ENCODE data around the gene NFE2.

The NFE2 gene

GRCh38 chr12:54251667-54252284 is 49.0 kb downstream of the NFE2 start:
- ChIA-PET POLR2A (interaction anchor here (0.6 to 3.1 kb wide), 9 partner anchors 8 to 107 kb away, joined by 3 to 52 read pairs (median 4); partner anchors contain the start of genes CBX5, COPZ1 and HNRNPA1), CTCF (interaction anchor here (0.5 to 4.0 kb wide), 39 partner anchors 10 to 1198 kb away, joined by 3 to 61 read pairs (median 5); partner anchors contain the start of genes CBX5, COPZ1 and HNRNPA1)
- Histone ChIP-seq H3K27ac (ENCODE audit: extremely low read depth, low read depth, low read length) (no peak overlapping the region), H3K36me3 (ENCODE audit: control insufficient read depth in 2 of 2, insufficient read depth in 1 of 2, low read length in 2 of 2) (peaks cover 55 to 63% of the 10 kb centered on the region in 2 experiments), H3K9me3 (ENCODE audit: control insufficient read depth, insufficient read depth, low read depth, low read length) (no peaks in the 10 kb centered on the region), H3K4me3 (ENCODE audit: low read depth, low read length) (no peak overlapping the region), H3K4me1 (ENCODE audit: control insufficient read depth, insufficient read depth, low read length) (no peaks in the 10 kb centered on the region)
- TF ChIP-seq ZNF10 (tag by site-specific recombination; IDR thresholded peaks at IDR 0.05) (no peak), ZNF660 (tag by site-specific recombination; IDR thresholded peaks at IDR 0.05) (peak; percentile 47; the same call in 1 of the 2 replicates), PATZ1 (tag by site-specific recombination; IDR thresholded peaks at IDR 0.05) (0 out of 2 replicates have a peak, but pooled peaks have one; percentile 18), ZNF654 (tag by site-specific recombination; IDR thresholded peaks at IDR 0.05; ENCODE audit: low read depth) (peak; percentile 31; the same call in 1 of the 2 replicates), ZNF785 (tag by site-specific recombination; IDR thresholded peaks at IDR 0.05) (no peak), ZNF121 (tag by site-specific recombination; IDR thresholded peaks at IDR 0.05) (peak; percentile 58; the same call in 1 of the 2 replicates)

GRCh38 chr12:54249489-54249888 is 51.3 kb downstream of the NFE2 start:
- Histone ChIP-seq H3K27ac (ENCODE audit: extremely low read depth, low read depth, low read length) (no peak overlapping the region), H3K9me3 (ENCODE audit: control insufficient read depth, insufficient read depth, low read depth, low read length) (no peaks in the 10 kb centered on the region), H3K4me1 (ENCODE audit: control insufficient read depth, insufficient read depth, low read length) (no peaks in the 10 kb centered on the region), H3K36me3 (ENCODE audit: control insufficient read depth in 2 of 2, insufficient read depth in 1 of 2, low read length in 2 of 2) (peaks cover 55 to 72% of the 10 kb centered on the region in 2 experiments), H3K4me3 (ENCODE audit: low read depth, low read length) (no peak overlapping the region)
- POLR2A ChIA-PET, result interaction anchor here (1.0 kb wide), 1 partner anchor 31 kb away, joined by 3 read pairs; the partner anchor contains the start of genes CBX5 and HNRNPA1
- TF ChIP-seq ZNF280D (tag by site-specific recombination; IDR thresholded peaks at IDR 0.05) (no peak), EGR2 (tag by site-specific recombination; IDR thresholded peaks at IDR 0.05; ENCODE audit: low read depth) (peak; percentile 79), ZSCAN4 (tag by site-specific recombination; IDR thresholded peaks at IDR 0.05) (no peak), ZFHX2 (tag by site-specific recombination; conservative IDR thresholded peaks at IDR 0.05) (peak; percentile 79)
- CTCF ChIA-PET, result interaction anchor here (0.6 to 1.8 kb wide), 4 partner anchors 21 to 75 kb away, joined by 3 to 6 read pairs (median 3); partner anchors contain the start of genes COPZ1 and HNRNPA1

- Histone ChIP-seq H3K4me3 (ENCODE audit: low read depth, low read length) (no peak overlapping the region), H3K27ac (ENCODE audit: extremely low read depth, low read depth, low read length) (no peak overlapping the region), H3K9me3 (ENCODE audit: control insufficient read depth, insufficient read depth, low read depth, low read length) (no peaks in the 10 kb centered on the region), H3K4me1 (ENCODE audit: control insufficient read depth, insufficient read depth, low read length) (no peaks in the 10 kb centered on the region), H3K36me3 (ENCODE audit: control insufficient read depth in 2 of 2, insufficient read depth in 1 of 2, low read length in 2 of 2) (peaks cover 66 to 67% of the 10 kb centered on the region in 2 experiments; a peak in 2 of 3 replicates)
- ChIA-PET CTCF (interaction anchor here (0.6 kb wide), 1 partner anchor 57 kb away, joined by 3 read pairs; the partner anchor contains the start of gene SMUG1), POLR2A (no interaction called here)
- TF ChIP-seq ZNF121 (tag by site-specific recombination; IDR thresholded peaks at IDR 0.05) (no peak), MEIS1 (CRISPR knock-in tag; IDR thresholded peaks at IDR 0.05; ENCODE audit: borderline replicate concordance) (no peak), ZNF19 (tag by site-specific recombination; IDR thresholded peaks at IDR 0.05; ENCODE audit: low read depth) (no peak), ZNF350 (tag by site-specific recombination; IDR thresholded peaks at IDR 0.05) (no peak), ZNF324 (tag by site-specific recombination; IDR thresholded peaks at IDR 0.05) (no peak), ZNF48 (tag by site-specific recombination; IDR thresholded peaks at IDR 0.05) (no peak), ZBTB26 (tag by site-specific recombination; optimal IDR thresholded peaks at IDR 0.05) (no peak), GLIS1 (tag by site-specific recombination; IDR thresholded peaks at IDR 0.05) (no peak), ZNF777 (tag by site-specific recombination; IDR thresholded peaks at IDR 0.05; ENCODE audit: borderline replicate concordance) (no peak), ATF2 (tag by site-specific recombination; IDR thresholded peaks at IDR 0.05; ENCODE audit: low read depth) (no peak)
Observed at GRCh38 chr12:54246011-54246641, 54.7 kb downstream of the NFE2 start.

Data from HEK293 (cell line).